HG03196 (cell line): ENCODE measurements around the gene PIK3R3.

Source experiments
- ATAC-seq: cut with Tn5 transposase; IDR thresholded peaks from one replicate; pipeline ENCODE4 v1.9.1; 2021; ENCODE audit not compliant: unreplicated experiment

Gene PIK3R3

DNA sequence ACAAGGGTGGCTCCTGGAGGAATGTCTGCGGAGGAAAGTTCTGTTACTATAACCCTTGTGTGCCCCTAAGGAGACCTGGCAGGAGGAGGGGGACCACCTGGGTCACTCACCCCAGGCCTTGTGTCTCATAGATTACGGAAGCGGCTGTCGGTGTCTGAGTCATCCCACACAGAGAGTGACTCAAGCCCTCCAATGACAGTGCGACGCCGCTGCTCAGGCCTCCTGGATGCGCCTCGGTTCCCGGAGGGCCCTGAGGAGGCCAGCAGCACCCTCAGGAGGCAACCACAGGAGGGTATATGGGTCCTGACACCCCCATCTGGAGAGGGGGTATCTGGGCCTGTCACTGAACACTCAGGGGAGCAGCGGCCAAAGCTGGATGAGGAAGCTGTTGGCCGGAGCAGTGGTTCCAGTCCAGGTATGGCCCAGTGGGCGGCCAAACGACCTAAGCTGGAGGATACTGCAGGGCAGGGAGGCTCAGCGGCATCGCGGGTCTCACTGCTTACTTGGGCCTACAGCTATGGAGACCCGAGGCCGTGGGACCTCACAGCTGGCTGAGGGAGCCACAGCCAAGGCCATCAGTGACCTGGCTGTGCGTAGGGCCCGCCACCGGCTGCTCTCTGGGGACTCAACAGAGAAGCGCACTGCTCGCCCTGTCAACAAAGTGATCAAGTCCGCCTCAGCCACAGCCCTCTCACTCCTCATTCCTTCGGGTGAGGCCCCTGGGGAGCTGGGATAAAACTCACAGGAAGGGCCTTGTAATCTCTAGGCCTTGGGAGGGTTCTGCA is 101.4 kb downstream of the PIK3R3 start:
- ATAC-seq, result no peak

DNA sequence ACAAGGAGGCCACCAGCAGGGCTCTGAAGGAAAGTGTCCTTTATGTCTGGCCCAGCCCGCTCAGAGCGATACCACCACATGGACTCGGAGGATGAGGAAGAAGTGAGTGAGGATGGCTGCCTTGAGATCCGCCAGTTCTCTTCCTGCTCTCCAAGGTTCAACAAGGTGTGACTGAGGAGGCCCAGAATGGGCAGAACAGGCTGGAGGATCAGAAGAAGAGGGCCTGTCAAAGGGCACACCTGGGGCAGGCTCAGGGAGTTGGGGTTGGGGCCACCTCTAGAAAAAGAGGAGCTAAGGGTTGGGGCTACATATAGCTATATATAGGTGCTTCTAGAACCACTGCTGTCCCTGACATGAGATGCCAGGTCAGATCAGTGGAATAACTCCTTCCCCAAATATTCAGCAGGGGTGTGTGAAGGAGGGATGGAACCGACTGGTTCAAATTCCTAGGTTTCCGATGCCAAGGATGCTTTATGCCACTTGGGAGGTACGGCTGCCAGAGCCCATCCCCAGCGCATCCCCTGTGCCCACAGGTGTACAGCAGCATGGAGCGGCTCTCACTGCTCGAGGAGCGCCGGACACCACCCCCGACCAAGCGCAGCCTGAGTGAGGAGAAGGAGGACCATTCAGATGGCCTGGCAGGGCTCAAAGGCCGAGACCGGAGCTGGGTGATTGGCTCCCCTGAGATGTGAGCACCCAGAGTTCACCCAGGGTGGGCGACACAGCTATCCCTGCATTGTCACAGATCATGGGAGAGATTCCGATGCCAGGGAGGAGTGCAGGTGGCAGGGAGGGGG is 102.2 kb downstream of the PIK3R3 start:
- no peak for ATAC-seq

DNA sequence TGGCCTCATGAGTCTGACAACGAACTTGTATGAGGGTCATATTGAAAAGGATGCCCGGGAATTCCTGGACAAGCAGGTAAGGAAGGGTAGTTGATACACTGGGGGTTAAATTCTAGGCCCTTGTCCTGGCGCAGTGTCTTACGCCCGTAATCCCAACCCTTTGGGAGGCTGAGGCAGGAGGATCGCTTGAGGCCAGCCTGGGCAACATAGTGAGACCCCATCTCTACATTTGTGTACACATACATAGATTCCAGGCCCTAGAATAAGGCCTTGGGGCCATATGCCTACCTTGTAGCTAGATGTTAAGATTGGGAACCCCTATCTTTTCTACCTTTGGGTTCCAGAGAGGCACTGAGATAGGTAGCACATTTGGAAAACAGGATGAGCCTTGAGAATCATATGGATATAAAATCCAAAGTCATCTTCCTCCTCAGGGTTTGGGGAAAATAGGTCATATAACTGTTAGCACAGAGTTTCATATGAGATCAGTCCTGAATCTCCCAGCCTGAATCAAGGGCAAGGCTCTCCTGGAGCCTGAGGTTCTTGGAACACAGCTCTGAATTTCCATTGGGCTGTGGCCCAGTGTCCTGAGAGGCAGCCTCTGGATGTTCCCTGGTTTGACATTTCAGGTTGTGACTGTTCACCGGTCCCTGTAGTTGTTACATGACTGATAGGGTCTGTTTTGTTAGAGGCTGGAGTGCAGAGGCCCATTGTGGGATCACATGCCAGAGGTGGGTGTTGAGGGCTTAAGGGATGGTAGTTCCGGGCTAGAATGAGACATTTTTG is 104.4 kb downstream of the PIK3R3 start:
- ATAC-seq, result no peak

DNA sequence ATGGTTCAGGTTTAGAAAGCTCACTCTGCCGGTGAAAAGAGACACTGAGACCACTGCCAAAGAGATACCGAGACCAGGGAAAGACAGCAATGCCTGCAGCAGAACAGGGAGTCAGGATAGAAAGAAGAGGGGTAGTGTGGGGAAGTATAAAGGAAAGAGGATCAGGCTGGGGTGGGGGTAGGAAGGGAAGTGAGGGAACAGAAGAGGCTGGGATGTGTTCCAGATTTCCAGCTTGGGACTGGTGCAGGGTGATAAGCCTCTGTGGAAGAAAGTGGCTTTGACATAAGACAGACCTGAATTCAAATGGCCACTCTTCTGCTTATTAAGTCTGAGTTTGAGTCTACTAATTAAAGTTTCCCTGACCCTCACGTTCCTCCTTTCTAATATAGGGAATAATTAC is 105.9 kb downstream of the PIK3R3 start:
- no peak for ATAC-seq

DNA sequence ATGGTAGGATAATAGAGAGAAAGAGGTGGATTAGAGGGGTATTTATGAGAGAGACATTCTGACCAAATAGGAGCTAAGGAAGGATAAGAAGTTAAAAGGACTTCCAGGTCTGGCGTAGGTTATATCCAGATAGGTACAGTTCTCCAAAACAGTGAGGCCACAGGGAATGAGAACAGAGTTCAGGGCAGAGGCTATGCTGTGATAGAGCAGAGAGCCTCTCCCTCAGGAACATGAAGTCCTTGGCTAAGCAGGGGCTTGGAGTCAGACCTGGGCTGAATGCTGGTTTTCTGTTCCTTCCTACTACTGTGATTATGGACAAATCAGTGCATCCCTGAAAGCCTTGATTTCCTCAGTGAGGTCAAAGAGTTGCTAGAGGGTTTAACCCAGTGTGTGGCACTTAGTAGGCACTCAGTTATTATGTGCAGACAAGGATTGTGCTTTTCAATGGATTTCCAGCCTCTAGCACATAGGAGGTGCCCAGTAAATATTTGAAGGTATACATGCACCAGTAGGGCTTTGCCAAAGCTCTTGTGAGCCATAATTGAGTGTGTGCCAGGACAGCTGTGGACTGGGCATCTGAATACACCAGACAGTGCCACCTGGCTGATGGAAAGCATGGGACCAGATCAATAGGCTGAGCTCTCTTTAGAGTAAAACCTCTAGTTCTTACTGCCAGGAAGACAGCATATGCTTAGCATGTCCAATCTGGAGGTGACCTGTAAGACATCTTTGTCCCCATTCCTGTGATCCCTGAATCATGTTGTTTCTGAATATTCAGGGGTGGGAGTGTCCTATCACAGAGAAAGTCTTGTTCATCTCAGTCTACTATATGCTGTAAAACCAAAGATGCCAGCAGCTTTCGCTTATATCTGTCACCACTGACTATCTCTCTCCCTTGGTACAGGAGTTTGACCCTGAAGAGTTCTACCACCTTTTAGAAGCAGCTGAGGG is 111.1 kb downstream of the PIK3R3 start:
- no peak for ATAC-seq

DNA sequence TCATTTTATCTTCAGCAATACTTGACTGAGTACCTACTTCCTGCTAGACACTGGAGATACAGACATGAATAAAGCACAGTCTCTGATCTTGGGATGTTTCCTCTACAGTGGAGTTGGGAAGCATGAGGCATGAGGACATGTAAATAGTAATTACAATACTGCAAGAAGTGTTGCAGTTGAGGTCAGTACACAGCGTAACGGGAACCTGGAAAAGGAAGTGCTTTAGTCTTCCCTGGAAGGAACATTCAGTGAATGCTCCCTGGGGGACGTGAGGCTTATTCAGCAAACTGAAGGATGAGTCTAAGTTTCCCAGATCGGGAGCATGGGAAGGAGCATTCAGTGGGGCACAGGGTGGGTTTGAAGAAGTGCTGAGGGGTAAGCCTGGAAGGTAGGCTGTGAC is 112.4 kb downstream of the PIK3R3 start:
- ATAC-seq, result no peak

DNA sequence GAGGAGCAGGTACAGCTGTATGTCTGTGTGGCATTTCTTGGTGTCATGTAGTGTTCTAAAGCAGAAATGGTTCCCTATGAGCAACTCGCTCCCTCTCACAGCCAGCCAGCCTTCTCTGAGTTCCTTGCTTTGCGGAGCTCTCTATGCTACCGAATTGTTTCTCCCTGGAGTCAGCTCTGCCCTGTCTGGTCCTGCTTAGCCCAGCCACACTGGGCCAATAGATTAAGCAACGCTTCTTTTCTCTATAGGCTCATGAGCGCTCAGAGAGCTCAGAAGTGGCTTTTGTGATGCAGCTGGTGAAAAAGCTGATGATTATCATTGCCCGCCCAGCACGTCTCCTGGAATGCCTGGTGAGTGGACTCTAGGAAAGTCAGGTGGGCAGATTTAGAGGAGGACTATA is 113.1 kb downstream of the PIK3R3 start:
- ATAC-seq, result no peak

DNA sequence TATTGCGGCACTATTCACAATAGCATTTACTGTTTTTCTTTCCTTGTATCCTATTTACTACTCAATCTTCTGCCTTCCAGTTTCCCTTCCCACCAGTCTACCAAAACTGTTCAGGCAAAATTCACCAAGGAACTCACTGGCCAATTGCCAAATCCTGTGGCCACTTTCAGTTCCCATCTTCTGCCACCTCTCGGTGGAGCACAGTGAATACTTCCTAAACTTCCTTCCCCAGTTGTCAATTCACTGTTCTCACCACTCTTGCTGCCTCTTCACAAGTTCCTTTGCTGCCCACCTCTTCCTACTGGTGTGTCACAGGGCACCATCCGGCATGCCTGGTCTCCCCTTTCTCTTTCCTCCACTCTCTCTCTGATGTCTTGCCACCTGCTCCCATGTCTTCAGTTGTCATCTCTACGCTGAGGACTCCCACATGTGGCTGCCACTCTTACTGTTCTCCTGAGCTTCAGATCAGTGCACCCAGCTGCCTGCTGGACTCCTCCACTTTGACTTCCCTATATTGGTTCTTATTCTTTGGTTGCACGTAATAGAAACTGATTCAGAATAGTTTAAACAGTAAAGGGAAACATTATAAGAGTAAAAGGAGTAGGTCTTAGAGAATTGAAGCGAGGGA is 114.4 kb downstream of the PIK3R3 start:
- no peak for ATAC-seq

DNA sequence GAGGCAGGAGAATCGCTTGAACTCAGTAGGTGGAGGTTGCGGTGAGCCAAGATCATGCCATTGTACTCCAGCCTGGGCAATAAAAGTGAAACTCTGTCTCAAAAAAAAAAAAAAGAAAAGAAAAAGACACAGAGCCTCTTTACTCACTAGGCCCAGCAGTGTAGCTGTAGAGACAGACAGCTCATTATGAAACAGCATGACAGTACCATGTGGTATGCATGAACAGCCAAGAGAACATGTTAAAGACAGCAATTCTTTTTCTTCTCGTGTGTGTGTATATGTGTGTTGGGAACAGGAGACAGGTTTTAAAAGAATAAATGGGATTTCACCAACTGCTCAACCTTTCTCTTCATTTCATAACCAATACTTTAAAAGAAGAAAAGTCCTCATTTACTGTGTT is 118.8 kb downstream of the PIK3R3 start:
- no peak for ATAC-seq

DNA sequence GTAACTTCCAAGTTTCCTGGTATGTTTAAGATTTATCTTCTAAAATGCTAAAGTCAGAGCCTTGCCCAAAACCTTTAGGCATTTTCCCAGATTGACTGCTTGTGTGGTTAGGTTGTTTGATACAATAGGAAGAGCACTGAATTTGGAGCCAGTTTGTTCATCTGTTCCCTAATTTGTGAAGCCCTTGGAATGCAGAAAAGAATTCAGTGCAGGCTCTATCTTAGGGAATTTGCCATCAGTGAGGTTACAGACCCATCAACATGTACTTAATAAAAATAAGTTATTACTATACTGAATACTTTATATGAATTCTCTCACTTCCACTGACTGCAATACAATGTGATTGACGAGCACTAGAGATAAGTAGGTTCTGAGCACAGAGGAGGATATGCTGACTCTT is 120.2 kb downstream of the PIK3R3 start:
- ATAC-seq, result no peak

DNA sequence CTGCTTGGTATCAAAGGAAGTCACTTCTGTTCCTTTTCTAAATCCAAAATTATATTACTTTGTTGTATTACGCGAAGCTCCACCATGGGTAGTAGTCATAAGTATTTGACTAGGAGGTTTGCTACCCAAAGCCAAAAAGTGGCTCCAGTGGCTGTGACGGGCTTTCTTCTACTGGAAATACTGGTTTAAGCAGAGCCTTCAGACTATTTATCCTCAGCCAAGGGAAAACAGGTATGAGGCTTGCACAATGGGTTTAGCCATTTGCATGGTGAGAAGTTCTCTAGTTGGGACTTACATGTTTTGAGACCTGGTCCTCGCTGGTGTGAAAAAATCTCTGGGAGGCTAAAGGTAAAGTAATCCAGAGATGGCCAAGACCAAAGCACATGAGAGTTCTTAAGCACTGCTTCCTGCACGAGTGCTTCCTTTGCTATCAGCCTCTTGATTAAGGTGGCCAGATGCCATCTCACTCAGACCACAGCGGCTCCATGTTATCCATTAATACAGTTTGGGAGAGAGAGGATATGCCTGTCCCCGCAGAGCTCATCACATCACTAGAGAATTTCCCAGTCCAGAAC is 121.2 kb downstream of the PIK3R3 start:
- ATAC-seq, result no peak

DNA sequence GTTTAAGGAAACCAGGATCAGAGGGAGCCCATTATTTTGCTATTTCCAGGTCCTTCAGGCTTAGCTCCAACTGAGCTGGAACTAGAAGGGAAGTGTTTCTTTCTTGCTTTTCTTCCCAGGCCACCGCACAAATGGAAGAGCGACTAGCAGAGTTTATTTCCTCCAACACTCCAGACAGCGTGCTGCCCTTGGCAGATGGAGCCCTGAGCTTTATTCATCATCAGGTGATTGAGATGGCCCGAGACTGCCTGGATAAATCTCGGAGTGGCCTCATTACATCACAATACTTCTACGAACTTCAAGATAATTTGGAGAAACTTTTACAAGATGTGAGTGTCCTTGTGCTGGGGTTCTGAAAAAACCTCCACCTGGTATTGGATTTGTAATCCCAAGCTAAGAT is 121.8 kb downstream of the PIK3R3 start:
- no peak for ATAC-seq

DNA sequence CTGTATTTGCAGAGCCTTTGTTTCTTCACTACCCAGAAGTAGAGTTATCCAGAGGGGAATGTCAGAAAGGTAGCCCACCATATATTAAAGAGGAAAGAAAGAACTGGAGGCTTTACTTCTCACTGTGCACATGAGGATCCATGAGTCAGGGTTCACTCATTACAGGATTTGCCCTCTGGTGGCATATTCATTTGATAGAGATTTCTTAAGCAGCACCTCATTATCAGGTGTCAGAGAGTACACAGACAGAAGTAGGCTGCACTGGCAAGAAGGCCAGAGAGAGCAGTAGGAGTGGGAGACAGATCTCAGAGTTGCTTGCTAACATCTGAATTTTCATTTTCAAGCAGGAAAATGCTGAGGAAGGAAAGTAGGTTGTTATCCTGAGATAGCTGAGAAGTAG is 123.8 kb downstream of the PIK3R3 start:
- no peak for ATAC-seq

DNA sequence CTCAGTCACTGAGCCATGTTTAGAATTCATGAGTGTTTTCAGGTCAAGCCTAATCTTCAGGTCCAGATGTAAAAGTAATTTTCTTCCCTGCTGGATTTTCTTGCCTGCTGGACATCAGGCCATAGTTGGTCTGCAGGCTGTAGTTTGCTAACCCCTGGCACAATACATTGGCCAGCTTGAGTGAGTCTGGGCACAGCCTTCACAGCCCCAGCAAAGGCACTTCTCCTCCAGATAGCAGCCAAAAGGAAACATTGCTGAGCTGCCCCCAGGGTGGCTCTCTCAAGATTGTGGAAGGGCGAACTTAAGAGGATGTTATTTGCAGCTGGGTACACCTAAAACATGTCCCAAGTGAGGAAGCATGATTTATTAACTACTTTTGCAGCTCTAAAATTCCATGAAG is 126.8 kb downstream of the PIK3R3 start:
- no peak for ATAC-seq

DNA sequence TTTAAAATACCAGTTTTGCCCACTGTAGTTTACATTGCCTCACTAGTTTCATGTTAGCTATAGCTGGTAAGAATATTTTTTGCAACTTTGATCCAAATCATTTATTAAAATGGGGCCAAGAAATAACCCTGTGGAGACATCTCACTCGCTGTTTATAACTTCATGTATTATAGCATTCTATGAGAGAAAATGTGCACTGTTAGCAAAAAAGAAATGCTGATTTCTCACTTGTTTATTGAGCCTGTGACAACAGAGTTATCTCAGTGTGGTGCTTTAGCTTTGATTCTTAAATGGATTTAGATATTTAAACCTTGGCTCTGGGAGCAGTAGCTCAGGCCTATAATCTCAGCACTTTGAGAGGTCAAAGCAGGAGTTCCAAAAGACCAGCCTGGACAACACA is 127.9 kb downstream of the PIK3R3 start:
- ATAC-seq, result no peak

DNA sequence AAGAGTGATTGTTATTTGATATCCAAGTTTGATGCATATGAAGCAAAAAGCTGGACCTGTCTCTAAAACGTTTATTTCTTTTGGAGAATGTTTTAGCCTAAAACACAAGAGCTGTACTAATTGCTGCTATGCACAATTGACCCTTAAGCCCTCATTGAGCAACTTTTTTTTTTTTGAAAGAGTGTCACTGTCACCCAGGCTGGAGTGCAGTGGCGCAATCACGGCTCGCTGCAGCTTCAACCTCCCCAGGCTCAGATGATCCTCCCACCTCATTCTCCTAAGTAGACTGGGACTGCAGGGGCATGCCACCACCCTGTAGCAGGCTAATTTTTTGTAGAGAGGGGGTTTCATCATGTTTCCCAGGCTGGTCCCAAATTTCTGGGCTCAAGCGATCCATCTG is 129.1 kb downstream of the PIK3R3 start:
- ATAC-seq, result no peak

DNA sequence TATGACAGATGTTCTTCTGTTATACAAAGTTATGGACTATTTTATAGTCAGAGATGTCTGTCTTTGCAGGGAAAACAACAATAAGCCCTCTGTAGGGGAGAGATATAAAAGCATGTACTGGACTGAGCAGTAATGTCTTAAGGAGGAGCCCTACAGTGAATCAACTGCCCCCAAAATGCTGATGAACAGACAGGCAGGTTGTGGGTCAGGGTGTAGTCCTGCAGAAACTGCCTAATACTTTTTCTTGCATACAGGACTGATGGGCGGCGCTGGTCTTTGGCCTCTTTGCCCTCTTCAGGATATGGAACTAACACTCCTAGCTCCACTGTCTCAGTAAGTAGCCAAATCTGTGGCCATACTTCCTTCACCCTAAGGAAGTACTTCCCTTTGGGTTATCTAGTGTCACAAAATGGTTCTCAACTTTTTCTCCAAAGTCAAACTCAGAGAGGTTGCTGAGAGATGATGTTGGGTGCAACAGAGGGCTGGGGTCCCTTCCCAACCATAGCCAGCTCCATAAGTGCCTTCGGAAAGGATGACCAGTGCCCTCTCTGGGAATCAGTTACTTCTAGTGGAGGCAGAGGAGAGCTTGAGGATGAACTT is 129.8 kb downstream of the PIK3R3 start:
- ATAC-seq, result no peak

DNA sequence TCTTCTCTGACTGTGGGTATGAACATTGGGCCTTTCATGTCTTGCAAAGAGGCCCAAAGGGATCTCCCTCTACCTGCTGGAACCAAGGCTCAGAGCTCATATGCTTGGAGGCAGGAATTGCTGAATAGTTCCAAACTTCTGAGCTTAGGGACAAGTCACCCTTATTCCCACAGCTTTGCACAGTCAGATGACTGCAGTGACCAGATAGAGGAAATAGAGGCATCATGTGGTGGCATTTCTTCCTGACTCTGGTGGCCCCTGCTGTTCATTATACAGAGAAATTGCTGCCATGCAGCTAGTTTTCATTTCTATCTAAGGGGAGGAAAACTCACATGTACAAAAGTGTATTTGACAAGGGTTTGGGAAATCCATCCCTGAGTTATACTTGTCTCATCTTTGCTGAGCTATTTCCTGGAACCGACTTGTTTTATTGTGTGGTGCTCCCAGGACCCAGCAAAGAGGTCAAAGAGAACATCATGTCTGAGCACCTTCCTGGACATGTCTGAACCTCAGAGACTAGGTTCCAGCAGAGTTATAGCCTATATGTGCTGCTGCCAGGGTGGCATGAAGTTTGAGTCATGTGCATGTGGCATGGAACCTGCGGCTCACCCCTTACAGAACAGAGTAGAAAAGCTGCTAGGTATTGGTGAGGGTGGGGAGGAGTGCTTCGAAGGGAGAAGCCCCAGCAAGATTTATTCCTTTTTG is 131.2 kb downstream of the PIK3R3 start:
- no peak for ATAC-seq

DNA sequence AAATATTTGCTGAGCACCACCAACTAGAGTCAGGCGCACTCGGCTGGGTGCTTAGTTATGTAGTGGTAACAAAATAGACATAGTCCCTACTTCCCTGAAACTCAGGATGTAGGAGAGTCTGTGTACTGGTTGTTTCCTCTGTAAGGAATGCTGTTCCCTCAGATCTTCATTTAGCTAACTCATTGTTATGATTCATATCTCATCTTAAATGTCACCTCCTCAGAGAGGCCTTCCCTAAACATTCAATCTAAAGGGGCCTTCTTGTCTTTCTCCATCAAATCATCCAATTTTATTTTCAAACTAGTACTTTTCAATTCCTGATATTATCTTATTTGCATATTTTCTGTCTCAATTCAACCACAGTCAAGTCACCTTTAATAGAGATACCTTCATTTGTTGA is 132.9 kb downstream of the PIK3R3 start:
- no peak for ATAC-seq
